ENCODE results near the gene SLC13A4. TPM values are rescaled to one million over a fixed set of nuclear protein-coding genes. Genes with fewer than 3 reads are reported as not detected.
"Not testable (repeated sequence)": the region's sequence is repeated elsewhere in the genome, so short reads cannot be mapped to it uniquely, and the experiment has no call there.

SLC13A4 gene, protein sequence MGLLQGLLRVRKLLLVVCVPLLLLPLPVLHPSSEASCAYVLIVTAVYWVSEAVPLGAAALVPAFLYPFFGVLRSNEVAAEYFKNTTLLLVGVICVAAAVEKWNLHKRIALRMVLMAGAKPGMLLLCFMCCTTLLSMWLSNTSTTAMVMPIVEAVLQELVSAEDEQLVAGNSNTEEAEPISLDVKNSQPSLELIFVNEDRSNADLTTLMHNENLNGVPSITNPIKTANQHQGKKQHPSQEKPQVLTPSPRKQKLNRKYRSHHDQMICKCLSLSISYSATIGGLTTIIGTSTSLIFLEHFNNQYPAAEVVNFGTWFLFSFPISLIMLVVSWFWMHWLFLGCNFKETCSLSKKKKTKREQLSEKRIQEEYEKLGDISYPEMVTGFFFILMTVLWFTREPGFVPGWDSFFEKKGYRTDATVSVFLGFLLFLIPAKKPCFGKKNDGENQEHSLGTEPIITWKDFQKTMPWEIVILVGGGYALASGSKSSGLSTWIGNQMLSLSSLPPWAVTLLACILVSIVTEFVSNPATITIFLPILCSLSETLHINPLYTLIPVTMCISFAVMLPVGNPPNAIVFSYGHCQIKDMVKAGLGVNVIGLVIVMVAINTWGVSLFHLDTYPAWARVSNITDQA
- total RNA-seq = not detected

DNA sequence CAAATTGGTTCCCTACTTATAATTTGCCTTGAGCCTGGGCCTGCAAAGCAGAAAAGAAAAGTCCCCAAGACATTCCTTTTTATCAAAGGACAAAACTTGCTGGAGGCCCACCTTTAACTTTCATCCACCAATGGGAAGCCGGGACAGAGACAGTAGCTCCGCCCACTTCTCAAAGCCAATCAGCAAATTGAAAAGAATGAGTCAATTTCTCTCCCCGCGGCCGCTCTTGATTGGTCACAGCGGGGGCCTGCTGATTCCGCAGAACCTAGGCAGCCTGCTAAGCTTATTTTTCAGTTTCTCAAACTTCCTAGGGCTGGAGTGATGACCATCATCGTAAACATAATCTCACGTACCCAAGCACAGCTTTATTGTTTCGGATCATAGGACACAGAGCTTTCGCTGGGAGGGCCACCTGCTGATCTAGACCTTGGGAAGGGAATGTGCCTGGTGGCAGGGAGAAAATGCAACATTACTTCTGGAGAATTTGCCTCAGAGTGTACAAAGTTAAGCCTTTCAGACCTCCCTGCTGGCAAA lies at the start of gene SLC13A4:
TSS of gene SLC13A4 (minus strand) at position 51 of the 534 bp plus-strand sequence. CDS start 690 bp downstream, outside the sequence.
- Histone ChIP-seq H3K36me3 (no peaks in the 10 kb centered on the region), H3K4me1 (no peaks in the 10 kb centered on the region), H3K4me3 (no peak within 1 kb of the TSS), H3K27me3 (no peaks in the 10 kb centered on the region), H3K9me3 (no peaks in the 10 kb centered on the region), H3K27ac (no peak within 1 kb of the TSS)
- DNase-seq = no peak
- TF ChIP-seq, protein P1, sequence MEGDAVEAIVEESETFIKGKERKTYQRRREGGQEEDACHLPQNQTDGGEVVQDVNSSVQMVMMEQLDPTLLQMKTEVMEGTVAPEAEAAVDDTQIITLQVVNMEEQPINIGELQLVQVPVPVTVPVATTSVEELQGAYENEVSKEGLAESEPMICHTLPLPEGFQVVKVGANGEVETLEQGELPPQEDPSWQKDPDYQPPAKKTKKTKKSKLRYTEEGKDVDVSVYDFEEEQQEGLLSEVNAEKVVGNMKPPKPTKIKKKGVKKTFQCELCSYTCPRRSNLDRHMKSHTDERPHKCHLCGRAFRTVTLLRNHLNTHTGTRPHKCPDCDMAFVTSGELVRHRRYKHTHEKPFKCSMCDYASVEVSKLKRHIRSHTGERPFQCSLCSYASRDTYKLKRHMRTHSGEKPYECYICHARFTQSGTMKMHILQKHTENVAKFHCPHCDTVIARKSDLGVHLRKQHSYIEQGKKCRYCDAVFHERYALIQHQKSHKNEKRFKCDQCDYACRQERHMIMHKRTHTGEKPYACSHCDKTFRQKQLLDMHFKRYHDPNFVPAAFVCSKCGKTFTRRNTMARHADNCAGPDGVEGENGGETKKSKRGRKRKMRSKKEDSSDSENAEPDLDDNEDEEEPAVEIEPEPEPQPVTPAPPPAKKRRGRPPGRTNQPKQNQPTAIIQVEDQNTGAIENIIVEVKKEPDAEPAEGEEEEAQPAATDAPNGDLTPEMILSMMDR (IDR thresholded peaks at IDR 0.05 in 4 of 5, conservative IDR thresholded peaks at IDR 0.05 in 1 of 5) = no peak
- TF ChIP-seq POLR2A (IDR thresholded peaks at IDR 0.05) = no peak
- intact Hi-C loops (cut with DNase I; ENCODE audit: low total_unique reads) (no loop called here), in situ Hi-C loops (cut with MboI; ENCODE audit: low sequenced_read_pairs in 4 of 4) (no loop called here)
- no peak for ATAC-seq

DNA sequence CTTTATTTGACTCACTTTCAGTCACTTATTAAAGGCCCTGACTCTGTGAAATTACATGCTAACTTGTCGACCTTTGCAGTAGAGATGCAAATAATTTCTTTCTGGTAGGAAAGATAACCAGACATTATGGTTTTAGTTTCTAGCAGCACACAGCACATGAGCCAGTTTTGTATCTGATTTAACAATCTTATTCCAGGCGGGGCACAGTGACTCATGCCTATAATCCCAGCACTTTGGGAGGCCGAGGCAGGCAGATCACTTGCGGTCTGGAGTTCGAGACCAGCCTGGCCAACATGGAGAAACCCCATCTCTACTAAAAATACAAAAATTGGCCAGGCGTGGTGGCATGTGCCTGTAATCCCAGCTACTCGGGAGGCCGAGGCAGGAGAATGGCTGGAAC lies 47.9 kb upstream of the SLC13A4 start:
- H3K27ac ChIP-seq; DNase-seq; H3K36me3 ChIP-seq; H3K4me3 ChIP-seq; in situ Hi-C loops (cut with MboI; ENCODE audit: low sequenced_read_pairs in 4 of 4); H3K9me3 ChIP-seq; H3K27me3 ChIP-seq; H3K4me1 ChIP-seq; ATAC-seq; intact Hi-C loops (cut with DNase I; ENCODE audit: low total_unique reads): not testable (repeated sequence)

DNA sequence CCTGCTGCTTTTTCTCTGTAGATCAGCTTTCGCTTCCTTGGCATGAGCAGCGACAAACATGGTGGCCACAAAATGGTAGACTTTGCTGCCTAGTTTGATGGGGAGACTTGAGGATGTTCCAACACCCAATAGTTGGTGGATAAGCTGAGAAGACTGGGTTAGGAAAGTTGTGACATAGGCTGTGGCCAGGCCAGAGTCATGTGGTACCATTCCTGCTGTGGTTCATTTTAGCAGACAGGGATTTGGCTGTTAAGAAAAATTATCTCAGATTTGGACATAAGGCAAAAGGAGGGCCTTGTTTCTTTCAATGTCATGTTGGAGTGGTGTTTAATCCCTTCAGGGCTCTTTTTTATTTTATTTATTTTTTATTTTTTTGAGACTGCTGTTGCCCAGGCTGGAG lies 47.2 kb upstream of the SLC13A4 start:
- ATAC-seq (no peak), DNase-seq (no peak)
- no peaks in the 10 kb centered on the region for H3K27me3 ChIP-seq
- no peak overlapping the region for H3K27ac ChIP-seq
- H3K9me3 ChIP-seq = peaks cover 0 to 6% (median 0%) of the 10 kb centered on the region in 3 donors
- no peaks in the 10 kb centered on the region for H3K36me3 ChIP-seq
- no peak for TF ChIP-seq POLR2A (IDR thresholded peaks at IDR 0.05)
- TF ChIP-seq, protein P1 (IDR thresholded peaks at IDR 0.05 in 4 of 5, conservative IDR thresholded peaks at IDR 0.05 in 1 of 5) = no peak
- H3K4me1 ChIP-seq = peaks cover 8 to 9% of the 10 kb centered on the region in 2 donors
- in situ Hi-C loops (cut with MboI; ENCODE audit: low sequenced_read_pairs in 4 of 4) (no loop called here), intact Hi-C loops (cut with DNase I; ENCODE audit: low total_unique reads) (no loop called here)
- H3K4me3 ChIP-seq = no peak overlapping the region

DNA sequence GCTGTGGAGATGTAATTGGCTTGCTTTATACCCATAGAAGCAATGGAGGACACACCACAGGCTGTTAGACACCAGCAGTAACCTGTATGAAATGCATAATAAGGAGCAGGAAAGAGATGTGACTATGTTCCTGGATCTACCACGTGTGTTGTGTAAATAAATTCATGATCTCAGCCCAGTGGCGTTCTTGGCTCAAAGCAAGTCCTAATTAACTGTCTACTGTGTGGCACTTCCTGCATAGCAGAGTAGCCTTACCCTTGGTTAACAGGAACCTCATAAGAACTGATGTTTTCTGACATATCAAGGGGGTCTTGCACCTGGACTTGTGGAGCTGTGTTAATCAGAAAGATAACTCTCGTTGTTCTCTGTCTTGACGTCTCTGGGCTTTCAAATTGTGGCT lies 46.3 kb upstream of the SLC13A4 start:
- Histone ChIP-seq H3K36me3 (no peaks in the 10 kb centered on the region), H3K4me1 (peaks cover 8 to 14% of the 10 kb centered on the region in 2 donors), H3K9me3 (peaks cover 0 to 6% (median 0%) of the 10 kb centered on the region in 3 donors), H3K4me3 (no peak overlapping the region), H3K27me3 (no peaks in the 10 kb centered on the region), H3K27ac (peak overlapping the region in 1 of 4 donors; percentile 20)
- intact Hi-C loops (cut with DNase I; ENCODE audit: low total_unique reads) (no loop called here), in situ Hi-C loops (cut with MboI; ENCODE audit: low sequenced_read_pairs in 4 of 4) (no loop called here)
- DNase-seq (no peak), ATAC-seq (peak; percentile 82 to 84)
- TF ChIP-seq, protein P1 (IDR thresholded peaks at IDR 0.05 in 4 of 5, conservative IDR thresholded peaks at IDR 0.05 in 1 of 5) = no peak

DNA sequence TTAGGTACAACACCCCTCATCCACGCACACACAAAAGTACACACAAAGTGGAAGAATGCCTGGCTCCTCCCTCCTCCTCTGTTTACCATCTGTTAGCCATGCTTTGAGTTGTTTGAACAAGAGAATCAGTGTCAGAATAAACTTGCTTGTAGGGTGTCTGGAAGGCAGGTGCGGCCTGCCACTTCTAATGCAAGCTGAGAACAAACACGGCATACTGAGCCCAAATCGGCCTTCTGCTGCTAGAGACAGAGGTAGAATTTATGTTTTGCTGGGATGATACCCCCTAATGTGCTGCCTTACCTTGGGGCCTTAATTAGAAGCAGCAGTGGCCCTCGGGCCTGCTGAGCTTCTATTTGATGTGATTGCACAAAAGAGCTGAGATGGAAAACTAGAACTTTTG lies 45.5 kb upstream of the SLC13A4 start:
- no peak for ATAC-seq
- TF ChIP-seq, protein P1 (IDR thresholded peaks at IDR 0.05 in 4 of 5, conservative IDR thresholded peaks at IDR 0.05 in 1 of 5) = no peak
- TF ChIP-seq POLR2A (IDR thresholded peaks at IDR 0.05) = no peak
- Histone ChIP-seq H3K36me3 (no peaks in the 10 kb centered on the region), H3K4me3 (no peak overlapping the region), H3K9me3 (peaks cover 0 to 6% (median 0%) of the 10 kb centered on the region in 3 donors), H3K27ac (no peak overlapping the region), H3K4me1 (peaks cover 13 to 23% of the 10 kb centered on the region in 2 donors), H3K27me3 (no peaks in the 10 kb centered on the region)
- intact Hi-C loops (cut with DNase I; ENCODE audit: low total_unique reads) (no loop called here), in situ Hi-C loops (cut with MboI; ENCODE audit: low sequenced_read_pairs in 4 of 4) (no loop called here)
- no peak for DNase-seq

Measured in gastrocnemius medialis (tissue), 4 donors.